Endodermal cell (in vitro differentiated cells): ENCODE measurements around the gene ZCCHC24. TPM values are rescaled to one million over a fixed set of nuclear protein-coding genes. Genes with fewer than 3 reads are reported as not detected.

Experiments used
- DNase-seq: peaks from one replicate; pipeline ENCODE4 v3.0.0-alpha.2; 2017
- H3K27ac ChIP-seq: 2 replicates; pipeline ENCODE4 v1.5.1; 2013; ENCODE audit warnings: mild to moderate bottlenecking, low read depth, low read length, moderate library complexity
- H3K27me3 ChIP-seq: 2 replicates; pipeline ENCODE4 v1.6.1; 2013; ENCODE audit warnings: mild to moderate bottlenecking, low read length, moderate library complexity; ENCODE audit not compliant: insufficient read depth, control insufficient read depth, poor library complexity, severe bottlenecking
- H3K36me3 ChIP-seq: 2 replicates; pipeline ENCODE4 v1.7.0; 2013; ENCODE audit warnings: mild to moderate bottlenecking, low read length, moderate library complexity; ENCODE audit not compliant: control insufficient read depth, insufficient read depth
- H3K4me1 ChIP-seq: one replicate; pipeline ENCODE4 v1.7.0; 2013; ENCODE audit warnings: low read length; ENCODE audit not compliant: control insufficient read depth, insufficient read depth
- H3K4me3 ChIP-seq: 2 replicates; pipeline ENCODE4 v1.5.1; 2013; ENCODE audit warnings: mild to moderate bottlenecking, low read length, moderate library complexity
- H3K9ac ChIP-seq: 2 replicates; pipeline ENCODE4 v1.6.1; 2013; ENCODE audit warnings: mild to moderate bottlenecking, low read length, moderate library complexity; ENCODE audit not compliant: poor library complexity, severe bottlenecking; ENCODE audit errors: extremely low read depth
- H3K9me3 ChIP-seq: 2 replicates; pipeline ENCODE4 v1.6.1; 2013; ENCODE audit warnings: mild to moderate bottlenecking, low read length, moderate library complexity; ENCODE audit not compliant: control insufficient read depth
- H3K27ac Mint-ChIP-seq: 2 replicates; pipeline ENCODE4 v1.8.0; 2020; ENCODE audit warnings: mixed read lengths
- H3K27me3 Mint-ChIP-seq: 2 replicates; pipeline ENCODE4 v1.8.0; 2021; ENCODE audit warnings: mild to moderate bottlenecking, mixed read lengths; ENCODE audit not compliant: insufficient read depth
- H3K36me3 Mint-ChIP-seq: 2 replicates; pipeline ENCODE4 v1.8.0; 2020; ENCODE audit warnings: low read depth, mixed read lengths
- H3K4me1 Mint-ChIP-seq: 2 replicates; pipeline ENCODE4 v1.8.0; 2020; ENCODE audit warnings: mixed read lengths
- H3K4me3 Mint-ChIP-seq: 2 replicates; pipeline ENCODE4 v1.8.0; 2020; ENCODE audit warnings: mild to moderate bottlenecking, moderate library complexity, mixed read lengths
- H3K9me3 Mint-ChIP-seq: 2 replicates; pipeline ENCODE4 v1.8.0; 2020; ENCODE audit warnings: mild to moderate bottlenecking, mixed read lengths
- CTCF ChIP-seq: fragments of 200-600 bp; sonication (generic); conservative IDR thresholded peaks from 2 replicates; pipeline ENCODE4 v1.5.0; 2021; ENCODE audit warnings: antibody characterized with exemption, mild to moderate bottlenecking
- WGBS, 2 experiments: methylation state at CpG; one replicate each; pipeline versions ENCODE4 v1.1.5 to v1.1.7; 2013; ENCODE audit warnings: missing lambda C conversion rate in 2 of 2, mixed read lengths in 1 of 2; ENCODE audit not compliant: insufficient coverage in 1 of 2, insufficient read length in 1 of 2; 5-methylcytosine and 5-hydroxymethylcytosine counted together
- total RNA-seq, 2 donors: library from RNA; stranded (reverse); fragmentation: NEBNext Ultra II Directional in 1 of 2; extraction: Animal tissue kit (Norgen Biotek cat#: 25700) in 1 of 2; gene quantifications; 2 replicates in 1 of 2; 3 replicates in 1 of 2; pipeline ENCODE4 v1.2.1, GENCODE V29; 2021

The ZCCHC24 gene
- total RNA-seq, 2 donors from 2014 or later = 7.6 to 10.7 TPM

GRCh38 chr10:79418274-79418673, 27.1 kb downstream of the ZCCHC24 start:
- Histone ChIP-seq H3K9ac (no peak overlapping the region), H3K4me1 (no peaks in the 10 kb centered on the region), H3K9me3 (no peaks in the 10 kb centered on the region), H3K36me3 (no peaks in the 10 kb centered on the region), H3K4me3 (no peak overlapping the region), H3K27me3 (no peaks in the 10 kb centered on the region), H3K27ac (no peak overlapping the region)
- Mint-ChIP-seq H3K9me3 (no peaks in the 10 kb centered on the region), H3K4me1 (peaks cover 2% of the 10 kb centered on the region), H3K27me3 (no peaks in the 10 kb centered on the region), H3K27ac (no peak overlapping the region), H3K4me3 (no peak overlapping the region), H3K36me3 (peaks cover 3% of the 10 kb centered on the region)
- TF ChIP-seq CTCF = no peak
- WGBS, 2 experiments = 91 to 100% methylated on average over 3 to 6 of the region's 6 CpGs
- no peak for DNase-seq

GRCh38 chr10:79417731-79418130, 27.7 kb downstream of the ZCCHC24 start:
- no peaks in the 10 kb centered on the region for H3K27me3 ChIP-seq
- H3K9ac ChIP-seq = no peak overlapping the region
- H3K27ac ChIP-seq = no peak overlapping the region
- no peaks in the 10 kb centered on the region for H3K4me1 ChIP-seq
- no peak for TF ChIP-seq CTCF
- H3K9me3 Mint-ChIP-seq = no peaks in the 10 kb centered on the region
- no peaks in the 10 kb centered on the region for H3K27me3 Mint-ChIP-seq
- H3K9me3 ChIP-seq = no peaks in the 10 kb centered on the region
- peaks cover 3% of the 10 kb centered on the region for H3K36me3 Mint-ChIP-seq
- H3K36me3 ChIP-seq = no peaks in the 10 kb centered on the region
- H3K4me1 Mint-ChIP-seq = peaks cover 2% of the 10 kb centered on the region
- no peak overlapping the region for H3K27ac Mint-ChIP-seq
- WGBS, 2 experiments = 93 to 94% methylated on average over 2 to 4 of the region's 4 CpGs
- no peak for DNase-seq
- H3K4me3 ChIP-seq = no peak overlapping the region
- no peak overlapping the region for H3K4me3 Mint-ChIP-seq

- WGBS, 2 experiments = 80 to 92% methylated on average over 1 to 2 of the region's 2 CpGs
- H3K4me3 Mint-ChIP-seq = no peak overlapping the region
- no peak overlapping the region for H3K27ac ChIP-seq
- H3K9ac ChIP-seq = no peak overlapping the region
- no peaks in the 10 kb centered on the region for H3K4me1 ChIP-seq
- H3K27me3 Mint-ChIP-seq = no peaks in the 10 kb centered on the region
- no peak for DNase-seq
- TF ChIP-seq CTCF = no peak
- peaks cover 2% of the 10 kb centered on the region for H3K4me1 Mint-ChIP-seq
- H3K4me3 ChIP-seq = no peak overlapping the region
- no peak overlapping the region for H3K27ac Mint-ChIP-seq
- no peaks in the 10 kb centered on the region for H3K9me3 Mint-ChIP-seq
- no peaks in the 10 kb centered on the region for H3K27me3 ChIP-seq
- H3K9me3 ChIP-seq = no peaks in the 10 kb centered on the region
- no peaks in the 10 kb centered on the region for H3K36me3 ChIP-seq
- peaks cover 3% of the 10 kb centered on the region for H3K36me3 Mint-ChIP-seq
These were observed 28.2 kb downstream of the ZCCHC24 start for GRCh38 chr10:79417266-79417665.
